GM12878 (cell line): ENCODE measurements around the gene RASSF4. TPM values are rescaled to one million over a fixed set of nuclear protein-coding genes. Genes with fewer than 3 reads are reported as not detected.

Source experiments
- EGR1 ChIP-seq, 2 experiments: IDR thresholded peaks; 1 replicate in 1 of 2; 2 replicates in 1 of 2; pipeline ENCODE4 v1.6.1; 2011 to 2012; ENCODE audit warnings: low read depth in 2 of 2, low read length in 2 of 2, borderline replicate concordance in 1 of 2, mild to moderate bottlenecking in 1 of 2, moderate library complexity in 1 of 2
- EP300 ChIP-seq, 2 experiments: fragments of 150-350 bp in 1 of 2; IDR thresholded peaks; 2 replicates each; pipeline ENCODE4 v1.6.1; 2011 to 2012; ENCODE audit warnings: low read depth in 2 of 2, low read length in 2 of 2, borderline replicate concordance in 1 of 2, improper control_type of control experiment in 1 of 2, inconsistent platforms in 1 of 2; ENCODE audit not compliant: control insufficient read depth in 1 of 2
- FOXK2 ChIP-seq: fragments of 450-650 bp; IDR thresholded peaks from 2 replicates; pipeline ENCODE4 v1.6.1; 2017; ENCODE audit warnings: mild to moderate bottlenecking, moderate library complexity
- NR2F1 ChIP-seq: fragments of 450-650 bp; conservative IDR thresholded peaks from 2 replicates; pipeline ENCODE4 v1.6.1; 2017; ENCODE audit warnings: mild to moderate bottlenecking
- polyA plus RNA-seq, 11 experiments: library from polyadenylated mRNA; depleted of rRNA in 4 of 11; unstranded in 6 of 11; stranded (reverse) in 5 of 11; fragments of >200 nt; fragmentation: Nextera tagmentation in 4 of 11; fragmentation: Illumina TruSeq in 1 of 11; extraction: Ambion mirVana in 4 of 11; extraction: Trizol in 1 of 11; gene quantifications; 1 replicate in 1 of 11; 2 replicates in 10 of 11; pipeline versions ENCODE4 v1.2.1 to v1.2.3, GENCODE V29; 2011 to 2016; ENCODE audit warnings: inconsistent platforms in 2 of 11, missing spikeins in 2 of 11, low read depth in 1 of 11
- total RNA-seq, 4 experiments: library from RNA; depleted of rRNA in 3 of 4; stranded (reverse); fragments of >200 nt in 3 of 4; fragmentation: Illumina TruSeq in 1 of 4; extraction: Trizol in 1 of 4; gene quantifications; 2 replicates each; pipeline versions ENCODE4 v1.2.1 to v1.2.3, GENCODE V29; 2013 to 2021
- TF ChIP-seq, protein P1 (sequence below): fragments of 450-650 bp; IDR thresholded peaks from 2 replicates; pipeline ENCODE4 v1.6.1; 2017; ENCODE audit warnings: low read depth, mild to moderate bottlenecking, moderate library complexity

Gene RASSF4
- total and polyA plus RNA-seq, 10 of the 15 experiments (the other 5 are each of a cell fraction or from before 2014, with no cell fraction given), result 3.7 to 71.1 (median 16.8) TPM

GRCh38 chr10:44980309-44981171 is 20.9 kb downstream of the RASSF4 start (continued):
- TF ChIP-seq, protein P1, sequence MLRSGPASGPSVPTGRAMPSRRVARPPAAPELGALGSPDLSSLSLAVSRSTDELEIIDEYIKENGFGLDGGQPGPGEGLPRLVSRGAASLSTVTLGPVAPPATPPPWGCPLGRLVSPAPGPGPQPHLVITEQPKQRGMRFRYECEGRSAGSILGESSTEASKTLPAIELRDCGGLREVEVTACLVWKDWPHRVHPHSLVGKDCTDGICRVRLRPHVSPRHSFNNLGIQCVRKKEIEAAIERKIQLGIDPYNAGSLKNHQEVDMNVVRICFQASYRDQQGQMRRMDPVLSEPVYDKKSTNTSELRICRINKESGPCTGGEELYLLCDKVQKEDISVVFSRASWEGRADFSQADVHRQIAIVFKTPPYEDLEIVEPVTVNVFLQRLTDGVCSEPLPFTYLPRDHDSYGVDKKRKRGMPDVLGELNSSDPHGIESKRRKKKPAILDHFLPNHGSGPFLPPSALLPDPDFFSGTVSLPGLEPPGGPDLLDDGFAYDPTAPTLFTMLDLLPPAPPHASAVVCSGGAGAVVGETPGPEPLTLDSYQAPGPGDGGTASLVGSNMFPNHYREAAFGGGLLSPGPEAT, result peak; percentile 19; the same call in 1 of the 2 replicates
- TF ChIP-seq NR2F1 (0 out of 2 replicates have a peak, but pooled peaks have one; percentile 20), FOXK2 (peak; percentile 56), EP300 (IDR thresholded peaks at IDR 0.05; ENCODE audit: borderline replicate concordance in 1 of 2, control insufficient read depth in 1 of 2, low read depth in 2 of 2, low read length in 2 of 2) (no peak), EGR1 (IDR thresholded peaks at IDR 0.05; ENCODE audit: borderline replicate concordance in 1 of 2, low read depth in 2 of 2, low read length in 2 of 2) (peak in 1 of 2 experiments; percentile 44; a peak in 1 of 3 replicates)
